ENCODE results near the gene NFKBIB.

DNA sequence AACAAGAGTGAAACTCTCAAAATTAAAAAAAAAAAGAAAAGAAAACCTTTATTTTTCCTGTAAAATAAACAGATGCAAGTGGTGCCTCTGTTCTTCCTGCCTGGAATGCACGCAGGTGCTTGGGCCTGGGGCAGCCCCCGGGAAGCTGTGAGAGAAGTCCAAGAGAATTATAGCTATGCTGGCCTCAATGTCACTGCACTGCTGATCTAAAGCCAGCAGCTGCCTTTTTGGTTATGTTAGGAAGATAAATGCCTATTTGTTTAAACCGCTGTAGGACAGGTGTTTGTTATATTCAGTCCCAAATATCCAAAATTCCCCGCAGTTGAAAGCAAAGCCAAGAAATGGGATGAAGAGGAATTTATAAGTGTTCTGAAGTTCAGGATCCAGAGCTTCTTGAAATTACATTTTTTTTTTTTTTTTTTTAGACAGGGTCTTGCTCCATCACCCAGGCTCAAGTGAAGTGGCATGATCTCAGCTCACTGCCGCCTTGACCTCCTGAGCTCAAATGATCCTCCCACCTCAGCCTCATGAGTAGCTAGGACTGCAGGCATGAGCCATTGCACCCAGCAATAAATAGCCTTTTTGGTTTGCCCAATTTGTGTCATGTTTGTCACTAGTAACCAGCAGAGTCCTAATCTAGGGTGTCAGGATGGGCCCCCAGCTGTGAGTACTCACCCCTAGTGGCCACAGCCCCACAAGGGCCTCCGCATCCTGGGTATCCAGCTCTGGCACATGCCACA is 23.9 kb upstream of the NFKBIB start:
- TF ChIP-seq EZH2phosphoT487 (IDR thresholded peaks at IDR 0.05; ENCODE audit: borderline replicate concordance): no peak
- TF ChIP-seq CBX3 (IDR thresholded peaks at IDR 0.05; ENCODE audit: low read depth): no peak
- TF ChIP-seq, protein P1, sequence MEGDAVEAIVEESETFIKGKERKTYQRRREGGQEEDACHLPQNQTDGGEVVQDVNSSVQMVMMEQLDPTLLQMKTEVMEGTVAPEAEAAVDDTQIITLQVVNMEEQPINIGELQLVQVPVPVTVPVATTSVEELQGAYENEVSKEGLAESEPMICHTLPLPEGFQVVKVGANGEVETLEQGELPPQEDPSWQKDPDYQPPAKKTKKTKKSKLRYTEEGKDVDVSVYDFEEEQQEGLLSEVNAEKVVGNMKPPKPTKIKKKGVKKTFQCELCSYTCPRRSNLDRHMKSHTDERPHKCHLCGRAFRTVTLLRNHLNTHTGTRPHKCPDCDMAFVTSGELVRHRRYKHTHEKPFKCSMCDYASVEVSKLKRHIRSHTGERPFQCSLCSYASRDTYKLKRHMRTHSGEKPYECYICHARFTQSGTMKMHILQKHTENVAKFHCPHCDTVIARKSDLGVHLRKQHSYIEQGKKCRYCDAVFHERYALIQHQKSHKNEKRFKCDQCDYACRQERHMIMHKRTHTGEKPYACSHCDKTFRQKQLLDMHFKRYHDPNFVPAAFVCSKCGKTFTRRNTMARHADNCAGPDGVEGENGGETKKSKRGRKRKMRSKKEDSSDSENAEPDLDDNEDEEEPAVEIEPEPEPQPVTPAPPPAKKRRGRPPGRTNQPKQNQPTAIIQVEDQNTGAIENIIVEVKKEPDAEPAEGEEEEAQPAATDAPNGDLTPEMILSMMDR (IDR thresholded peaks at IDR 0.05 in 2 of 3, conservative IDR thresholded peaks at IDR 0.05 in 1 of 3; ENCODE audit: borderline replicate concordance in 1 of 3, insufficient read depth in 1 of 3, low read depth in 2 of 3, low read length in 2 of 3): no peak
- no peak for TF ChIP-seq POLR2A (IDR thresholded peaks at IDR 0.05; ENCODE audit: borderline replicate concordance, extremely low read depth, insufficient read depth, insufficient read length)
- no peak for TF ChIP-seq CEBPB (IDR thresholded peaks at IDR 0.05; ENCODE audit: low read depth)
- no peak for TF ChIP-seq TCF7L2 (IDR thresholded peaks at IDR 0.05; ENCODE audit: borderline replicate concordance, extremely low read depth, insufficient read depth, insufficient read length)
- TF ChIP-seq, protein P2, sequence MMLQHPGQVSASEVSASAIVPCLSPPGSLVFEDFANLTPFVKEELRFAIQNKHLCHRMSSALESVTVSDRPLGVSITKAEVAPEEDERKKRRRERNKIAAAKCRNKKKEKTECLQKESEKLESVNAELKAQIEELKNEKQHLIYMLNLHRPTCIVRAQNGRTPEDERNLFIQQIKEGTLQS (IDR thresholded peaks at IDR 0.05): no peak
- TF ChIP-seq POLR2AphosphoS5 (IDR thresholded peaks at IDR 0.05; ENCODE audit: low read depth, low read length): no peak
- TF ChIP-seq SP1 (IDR thresholded peaks at IDR 0.05; ENCODE audit: low read depth): no peak
- no peak for TF ChIP-seq FOSL1 (IDR thresholded peaks at IDR 0.05; ENCODE audit: low read depth)
- TF ChIP-seq EZH2 (IDR thresholded peaks at IDR 0.05): no peak
